HepG2 (cell line): Measurements from ENCODE around the gene WWP2. TPM values are rescaled to one million over a fixed set of nuclear protein-coding genes. Genes with fewer than 3 reads are reported as not detected.

ENCODE experiments used
- ATRX ChIP-seq: sonication (generic); formaldehyde crosslinking; IDR thresholded peaks from 2 replicates; pipeline ENCODE4 v1.4.0; 2020; ENCODE audit warnings: missing genetic modification reagents, borderline replicate concordance
- CREB1 ChIP-seq, 2 experiments: fragments of 450-650 bp in 1 of 2; IDR thresholded peaks; 2 replicates each; pipeline ENCODE4 v1.6.1; 2016 to 2017; ENCODE audit warnings: control low read depth in 1 of 2, mild to moderate bottlenecking in 1 of 2, missing compliant biosample characterization in 1 of 2, missing genetic modification characterization in 1 of 2
- DNMT1 ChIP-seq: sonication (generic); formaldehyde crosslinking; IDR thresholded peaks from 2 replicates; pipeline ENCODE4 v1.5.1; 2020; ENCODE audit warnings: mild to moderate bottlenecking, missing genetic modification reagents
- E2F2 ChIP-seq: sonication (generic); formaldehyde crosslinking; IDR thresholded peaks from 2 replicates; pipeline ENCODE4 v1.4.0; 2020; ENCODE audit warnings: missing genetic modification reagents, borderline replicate concordance
- EEA1 ChIP-seq: sonication (generic); formaldehyde crosslinking; IDR thresholded peaks from 2 replicates; pipeline ENCODE4 v1.5.1; 2020; ENCODE audit warnings: mild to moderate bottlenecking, missing genetic modification reagents, borderline replicate concordance
- ESRRA ChIP-seq: sonication (generic); formaldehyde crosslinking; IDR thresholded peaks from 2 replicates; pipeline ENCODE4 v1.5.1; 2020; ENCODE audit warnings: mild to moderate bottlenecking, low read depth, missing genetic modification reagents
- FOXA3 ChIP-seq: IDR thresholded peaks from 2 replicates; pipeline ENCODE4 v1.6.1; 2016; ENCODE audit warnings: missing genetic modification reagents, missing compliant biosample characterization
- FOXC1 ChIP-seq: sonication (generic); formaldehyde crosslinking; IDR thresholded peaks from 2 replicates; pipeline ENCODE4 v1.8.0; 2022; ENCODE audit warnings: mild to moderate bottlenecking, missing genetic modification reagents, borderline replicate concordance
- HOMEZ ChIP-seq: IDR thresholded peaks from 2 replicates; pipeline ENCODE4 v1.6.1; 2016; ENCODE audit warnings: low read depth
- JARID2 ChIP-seq: sonication (generic); formaldehyde crosslinking; IDR thresholded peaks from 2 replicates; pipeline ENCODE4 v1.8.1; 2023; ENCODE audit warnings: missing genetic modification reagents, inconsistent platforms; ENCODE audit not compliant: insufficient replicate concordance
- KLF16 ChIP-seq, 2 experiments: sonication (generic) in 1 of 2; formaldehyde crosslinking in 1 of 2; IDR thresholded peaks; 2 replicates each; pipeline versions ENCODE4 v1.6.1 to v1.8.0; 2016 to 2023; ENCODE audit warnings: missing genetic modification reagents in 2 of 2, missing compliant biosample characterization in 1 of 2
- MAFF ChIP-seq: IDR thresholded peaks from 2 replicates; pipeline ENCODE4 v1.6.1; 2011; ENCODE audit warnings: low read depth, low read length, improper control_type of control experiment
- REL ChIP-seq: sonication (generic); formaldehyde crosslinking; conservative IDR thresholded peaks from 2 replicates; pipeline ENCODE4 v1.8.0; 2022; ENCODE audit warnings: mild to moderate bottlenecking, missing genetic modification reagents, moderate library complexity
- SP1 ChIP-seq, 2 experiments: fragments of 450-650 bp in 1 of 2; sonication (generic) in 1 of 2; formaldehyde crosslinking in 1 of 2; IDR thresholded peaks; 2 replicates each; pipeline versions ENCODE4 v1.4.0 to v1.6.1; 2016 to 2020; ENCODE audit warnings: missing genetic modification reagents in 1 of 2
- TBX2 ChIP-seq: sonication (generic); formaldehyde crosslinking; IDR thresholded peaks from 2 replicates; pipeline ENCODE4 v1.5.0; 2020; ENCODE audit warnings: missing genetic modification reagents, mild to moderate bottlenecking, borderline replicate concordance
- TMF1 ChIP-seq: sonication (generic); formaldehyde crosslinking; IDR thresholded peaks from 2 replicates; pipeline ENCODE4 v1.8.1; 2022; ENCODE audit warnings: low read depth, missing genetic modification reagents
- YEATS4 ChIP-seq: sonication (generic); formaldehyde crosslinking; IDR thresholded peaks from 2 replicates; pipeline ENCODE4 v1.4.0; 2020; ENCODE audit warnings: missing genetic modification reagents, borderline replicate concordance
- ZFP37 ChIP-seq: sonication (generic); formaldehyde crosslinking; IDR thresholded peaks from 2 replicates; pipeline ENCODE4 v1.4.0; 2020; ENCODE audit warnings: missing genetic modification reagents, borderline replicate concordance
- ZNF143 ChIP-seq: sonication (generic); formaldehyde crosslinking; IDR thresholded peaks from 2 replicates; pipeline ENCODE4 v1.4.0; 2020; ENCODE audit warnings: missing genetic modification reagents
- ZNF24 ChIP-seq: fragments of 450-650 bp; IDR thresholded peaks from 2 replicates; pipeline ENCODE4 v1.6.1; 2017; ENCODE audit warnings: antibody characterized with exemption, mild to moderate bottlenecking
- ZNF292 ChIP-seq: sonication (generic); formaldehyde crosslinking; IDR thresholded peaks from 2 replicates; pipeline ENCODE4 v1.8.1; 2022; ENCODE audit warnings: mild to moderate bottlenecking, low read depth, missing genetic modification reagents, borderline replicate concordance
- ZNF354B ChIP-seq: sonication (generic); formaldehyde crosslinking; IDR thresholded peaks from 2 replicates; pipeline ENCODE4 v1.8.0; 2022; ENCODE audit warnings: mild to moderate bottlenecking, missing genetic modification reagents
- ZNF362 ChIP-seq: sonication (generic); formaldehyde crosslinking; IDR thresholded peaks from 2 replicates; pipeline ENCODE4 v1.4.0; 2020; ENCODE audit warnings: missing genetic modification reagents, mild to moderate bottlenecking, borderline replicate concordance
- ZSCAN9 ChIP-seq: IDR thresholded peaks from 2 replicates; pipeline ENCODE4 v1.6.1; 2016; ENCODE audit warnings: borderline replicate concordance
- polyA plus RNA-seq, 8 experiments: library from polyadenylated mRNA; depleted of rRNA in 3 of 8; stranded (reverse) in 7 of 8; unstranded in 1 of 8; fragments of >200 nt; fragmentation: Illumina TruSeq in 4 of 8; extraction: Trizol in 4 of 8; gene quantifications; 2 replicates each; pipeline versions ENCODE4 v1.2.1 to v1.2.3, GENCODE V29; 2011 to 2016; ENCODE audit warnings: low read depth in 4 of 8, missing spikeins in 1 of 8, mixed read lengths in 1 of 8; ENCODE audit not compliant: insufficient read depth in 1 of 8
- total RNA-seq, 5 experiments: library from RNA; depleted of rRNA; stranded (reverse); fragments of >200 nt; fragmentation: Illumina TruSeq; extraction: Trizol; gene quantifications; 2 replicates each; pipeline ENCODE4 v1.2.3, GENCODE V29; 2016; ENCODE audit warnings: low read depth in 1 of 5

WWP2 gene
- total and polyA plus RNA-seq, 2 of the 13 experiments (the other 11 are each of a cell fraction or from before 2014, with no cell fraction given): 11.4 to 28.2 TPM

- TF ChIP-seq REL (CRISPR knock-in tag) (no peak), ZNF362 (CRISPR knock-in tag) (peak; percentile 72; the same call in 1 of the 2 replicates), KLF16 (CRISPR knock-in tag; IDR thresholded peaks at IDR 0.05) (peak in 1 of 2 experiments; percentile 34; a peak in 1 of 4 replicates), FOXA3 (peak; percentile 83), ZNF24 (peak; percentile 88), TBX2 (CRISPR knock-in tag) (peak; percentile 87), EEA1 (CRISPR knock-in tag) (peak; percentile 14; the same call in 1 of the 2 replicates), SP1 (IDR thresholded peaks at IDR 0.05) (no peak), SP1 (CRISPR knock-in tag; IDR thresholded peaks at IDR 0.05) (no peak; the same call in 1 of the 2 replicates), ZSCAN9 (CRISPR knock-in tag) (peak; percentile 45; the same call in 1 of the 2 replicates), MAFF (0 out of 2 replicates have a peak, but pooled peaks have one; percentile 19), ZFP37 (CRISPR knock-in tag) (peak; percentile 23; the same call in 1 of the 2 replicates), JARID2 (CRISPR knock-in tag) (no peak), FOXC1 (CRISPR knock-in tag) (peak; percentile 92; the same call in 1 of the 2 replicates), YEATS4 (no peak; the same call in none of the 2 replicates), ZNF292 (peak; percentile 94), DNMT1 (CRISPR knock-in tag) (peak; percentile 48; the same call in 1 of the 2 replicates), ATRX (CRISPR knock-in tag) (no peak), CREB1 (IDR thresholded peaks at IDR 0.05) (peak; percentile 62; the same call in 1 of the 2 replicates), CREB1 (CRISPR knock-in tag; IDR thresholded peaks at IDR 0.05) (no peak; the same call in 1 of the 2 replicates), E2F2 (CRISPR knock-in tag) (no peak), ZNF354B (peak; percentile 78; the same call in 1 of the 2 replicates), ZNF143 (CRISPR knock-in tag) (peak; percentile 84), ESRRA (CRISPR knock-in tag) (peak; percentile 73), HOMEZ (CRISPR knock-in tag) (peak; percentile 90), TMF1 (CRISPR knock-in tag) (0 out of 2 replicates have a peak, but pooled peaks have one; percentile 58)
These were observed 60.2 kb downstream of the WWP2 start (continued) for GRCh38 chr16:69822174-69822935.
